ENCODE data around the gene ZBTB21.
"Not testable (repeated sequence)": the region's sequence is repeated elsewhere in the genome, so short reads cannot be mapped to it uniquely, and the experiment has no call there.

ZBTB21 gene

DNA sequence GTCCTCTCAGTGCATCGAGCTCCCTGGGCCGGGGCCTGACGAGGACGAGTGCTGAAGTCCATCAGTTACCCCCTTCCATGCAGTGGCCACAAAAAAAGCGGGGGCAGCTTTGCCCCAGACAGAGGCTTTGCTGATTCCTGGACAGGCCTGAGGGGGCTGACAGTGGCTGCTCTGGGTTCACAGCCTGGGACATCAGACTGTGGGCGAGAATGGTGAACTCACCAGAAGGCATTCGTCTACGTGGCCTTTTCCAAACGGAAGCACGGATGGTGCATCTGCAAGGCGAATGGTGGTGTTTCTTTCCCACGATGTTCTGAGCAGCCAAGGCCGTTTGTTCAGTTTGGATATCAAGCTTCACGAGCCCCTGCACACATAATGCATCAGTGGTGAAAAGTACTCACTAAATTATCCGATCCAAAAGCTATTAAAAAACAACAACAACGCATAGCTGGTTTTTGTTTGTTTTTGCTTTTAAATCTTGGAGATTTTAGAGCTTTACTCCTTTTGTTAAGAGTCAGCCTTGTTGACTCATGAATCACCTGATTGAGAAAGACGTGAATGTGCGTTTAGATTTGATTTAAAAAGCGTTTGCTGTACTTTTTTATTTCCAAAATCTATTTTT, 6.3 kb upstream of the ZBTB21 start:
- no peak for DNase-seq

GRCh38 chr21:42013931-42014330, 3.8 kb upstream of the ZBTB21 start:
- no peak for DNase-seq

- no peak for DNase-seq
Observed at GRCh38 chr21:42013376-42013775, 3.2 kb upstream of the ZBTB21 start.

- no peak for DNase-seq
Observed at GRCh38 chr21:42012763-42013329, 2.7 kb upstream of the ZBTB21 start.

- no peak for DNase-seq
Observed at GRCh38 chr21:42012344-42012743, 2.2 kb upstream of the ZBTB21 start.

- peak; percentile 29 for DNase-seq
Observed at GRCh38 chr21:42010507-42011495, 641 bp upstream of the ZBTB21 start.

- DNase-seq: peak; percentile 41
Observed at GRCh38 chr21:42009018-42009830, 936 bp downstream of the ZBTB21 start.

DNA sequence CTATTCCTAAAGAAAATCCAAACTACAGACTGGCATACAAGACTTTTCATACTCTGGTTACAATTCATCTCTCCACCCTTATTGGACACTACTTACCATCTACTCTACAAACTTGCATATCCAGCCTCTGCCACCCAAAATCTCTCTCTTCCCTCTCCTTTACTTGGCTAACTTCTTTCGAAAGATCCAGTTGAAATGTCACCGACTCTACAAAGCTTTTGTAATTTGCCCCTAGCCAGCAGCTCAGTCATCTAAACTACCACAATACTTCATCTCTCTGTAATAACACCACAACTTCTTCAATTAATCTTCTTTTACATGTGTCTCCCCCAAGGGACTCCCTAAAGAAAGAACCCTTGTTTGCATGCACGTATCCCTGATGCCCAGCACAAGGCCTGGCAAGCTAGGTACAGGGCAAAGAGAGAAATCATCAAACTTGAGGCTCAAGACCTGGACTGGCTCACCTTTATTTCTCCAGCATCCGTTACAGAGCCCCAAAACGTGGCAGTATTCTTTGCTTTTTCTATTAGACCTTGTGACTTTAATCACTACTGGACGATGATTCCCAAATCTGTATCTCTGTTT, 2.7 kb downstream of the ZBTB21 start:
- DNase-seq: no peak

DNA sequence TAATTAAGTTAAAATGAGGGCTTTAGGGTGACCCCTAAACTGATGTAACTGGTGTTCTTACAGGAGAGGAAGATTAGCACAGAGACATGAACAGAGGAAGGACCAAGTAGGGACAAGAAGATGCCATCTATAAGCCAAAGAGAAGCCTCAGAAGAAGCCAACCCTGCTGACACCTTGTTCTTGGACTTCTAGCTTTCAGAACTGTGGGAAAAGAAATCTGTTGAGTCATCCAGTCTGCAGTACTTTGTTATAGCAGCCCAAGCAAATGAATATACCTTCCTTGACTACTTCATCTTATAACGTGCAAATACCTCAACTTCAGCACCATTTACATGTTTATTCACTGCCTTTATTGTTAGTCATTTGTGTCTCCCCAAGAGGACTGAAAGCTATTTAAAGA, 3.4 kb downstream of the ZBTB21 start:
- no peak for DNase-seq

DNA sequence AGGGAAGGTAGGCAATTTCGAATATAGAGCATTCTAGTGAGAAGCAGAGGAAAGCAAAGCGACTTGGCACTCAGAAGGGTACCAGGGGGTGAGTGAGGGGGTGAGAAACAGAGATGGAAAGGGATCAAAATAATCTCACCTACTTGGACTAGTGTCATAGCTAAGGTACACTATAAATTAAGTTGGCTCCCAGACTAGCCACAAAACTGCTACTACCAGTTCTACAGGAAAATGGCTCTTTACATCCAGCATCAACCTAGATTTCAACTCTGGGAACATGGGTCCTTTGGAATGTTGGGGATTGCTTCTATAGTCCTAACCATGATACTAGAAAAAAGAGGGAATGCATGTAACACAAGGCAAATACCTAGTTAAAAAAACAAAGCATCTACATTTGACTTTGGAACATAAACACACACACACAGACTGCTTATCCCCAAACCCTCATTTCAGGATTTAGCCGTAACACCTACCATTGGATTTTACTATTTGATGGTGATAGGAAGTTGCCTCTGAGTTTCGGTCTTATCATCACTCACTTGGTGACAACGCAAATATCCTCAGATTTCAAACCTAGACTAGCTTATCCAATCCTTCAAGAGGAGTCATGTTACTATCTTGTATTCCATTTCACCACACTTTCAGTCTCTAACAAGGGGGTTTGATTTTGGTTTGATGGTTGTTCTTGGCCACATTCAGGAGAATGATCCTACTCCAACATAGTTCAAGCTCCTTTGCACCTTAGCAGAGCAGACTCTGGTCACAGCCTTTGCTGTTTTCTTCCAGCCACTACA, 5.6 kb downstream of the ZBTB21 start:
- no peak for DNase-seq

- DNase-seq: no peak
Observed at GRCh38 chr21:42003051-42003461, 7.1 kb downstream of the ZBTB21 start.

DNA sequence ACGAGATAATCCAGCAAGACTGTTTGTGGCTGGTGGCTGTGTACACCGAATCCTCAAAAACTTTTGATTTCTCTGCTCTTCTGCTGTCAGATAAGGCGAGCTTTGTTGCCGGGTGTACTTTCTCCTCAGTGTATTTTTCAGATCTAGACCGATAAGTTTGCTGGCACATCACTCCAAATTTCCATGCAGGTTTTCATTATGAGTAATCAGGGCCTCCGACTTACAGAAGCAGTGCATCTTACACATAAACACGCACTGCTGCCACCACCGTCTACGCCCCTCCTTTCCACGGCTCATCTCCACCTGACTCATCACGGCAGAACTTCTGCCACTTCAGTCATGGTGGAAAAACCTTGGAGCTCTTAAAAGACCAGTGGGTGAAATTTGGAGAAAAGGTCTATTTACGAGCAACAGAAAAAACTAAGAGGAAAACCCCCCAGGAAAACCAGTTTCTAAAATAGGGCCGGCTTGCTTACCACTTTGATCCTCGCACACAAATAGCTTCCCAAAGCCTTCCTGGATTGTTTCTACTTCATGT, 7.7 kb downstream of the ZBTB21 start:
- DNase-seq: no peak

DNA sequence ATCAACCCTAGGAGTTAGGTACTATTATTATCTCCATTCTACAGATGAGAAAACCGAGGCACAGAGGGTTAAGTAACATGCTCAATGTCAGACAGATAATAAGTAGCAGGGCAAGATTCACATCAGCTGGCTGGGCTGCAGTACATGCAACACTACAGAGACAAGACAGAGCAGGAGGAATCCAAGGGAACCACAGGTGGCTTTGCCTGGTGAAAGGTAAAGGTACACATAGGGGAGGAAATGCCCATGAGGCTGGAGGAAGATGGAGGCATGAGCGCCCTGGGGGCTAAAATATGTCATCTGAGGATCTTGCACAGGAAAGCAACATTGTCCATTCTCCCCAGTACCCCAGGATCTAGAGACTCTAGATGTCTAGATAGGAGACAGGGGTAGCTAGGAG, 8.4 kb downstream of the ZBTB21 start:
- DNase-seq: no peak

DNA sequence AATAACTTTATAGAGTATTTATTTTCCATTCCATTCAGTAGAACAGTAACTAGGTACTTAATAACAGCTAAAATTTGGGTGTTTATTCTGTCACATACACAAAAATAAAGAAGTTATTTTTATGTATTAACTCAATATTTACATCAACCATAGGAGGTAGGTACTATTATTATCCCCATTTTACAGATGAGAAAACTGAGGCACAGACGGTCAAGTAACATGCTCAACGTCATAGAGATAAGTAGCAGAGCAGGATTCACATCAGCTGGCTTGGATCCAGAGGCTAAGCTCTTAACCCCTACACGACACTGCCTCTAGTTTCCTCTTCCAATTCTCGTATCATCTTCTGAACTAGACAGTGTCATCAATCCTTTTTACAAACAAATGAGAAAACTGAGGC, 9.3 kb downstream of the ZBTB21 start:
- no peak for DNase-seq

DNA sequence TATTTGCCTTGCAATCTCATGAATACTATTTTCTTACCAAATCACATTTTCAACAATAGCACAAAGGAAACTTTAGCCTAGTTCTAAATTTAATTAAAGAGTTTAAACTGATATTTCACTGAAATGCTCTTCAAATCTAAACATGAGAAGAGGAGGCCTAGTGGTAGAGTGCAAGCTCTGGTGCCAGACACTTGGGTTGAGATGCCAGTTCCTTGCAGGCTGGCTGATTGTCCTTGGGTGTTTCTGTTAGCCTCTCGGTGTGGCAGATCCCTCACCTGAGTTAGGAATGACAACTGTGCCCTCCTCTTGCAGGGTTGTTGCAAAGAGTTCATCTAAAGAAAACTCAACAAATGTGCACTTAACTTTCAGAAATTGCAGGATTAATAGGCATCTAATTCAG, 12.5 kb downstream of the ZBTB21 start:
- no peak for DNase-seq

DNA sequence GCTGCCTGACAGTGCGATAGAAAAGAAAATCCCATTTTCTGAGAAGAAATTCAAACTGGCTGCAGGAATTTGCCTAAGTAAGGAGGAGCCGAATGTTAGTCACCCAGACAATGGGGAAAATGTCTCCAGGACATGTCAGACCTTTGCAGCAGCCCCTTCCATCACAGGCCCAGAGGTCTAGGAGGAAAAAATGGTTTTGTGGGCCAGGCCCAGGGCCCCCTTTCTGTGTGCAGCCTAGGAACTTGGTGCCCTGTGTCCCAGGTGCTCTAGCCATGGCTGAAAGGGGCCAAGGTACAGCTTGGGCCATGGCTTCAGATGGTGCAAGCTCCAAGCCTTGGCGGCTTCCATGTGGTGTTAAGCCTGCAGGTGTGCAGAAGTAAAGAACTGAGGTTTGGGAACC, 14.6 kb downstream of the ZBTB21 start:
- no peak for DNase-seq

DNA sequence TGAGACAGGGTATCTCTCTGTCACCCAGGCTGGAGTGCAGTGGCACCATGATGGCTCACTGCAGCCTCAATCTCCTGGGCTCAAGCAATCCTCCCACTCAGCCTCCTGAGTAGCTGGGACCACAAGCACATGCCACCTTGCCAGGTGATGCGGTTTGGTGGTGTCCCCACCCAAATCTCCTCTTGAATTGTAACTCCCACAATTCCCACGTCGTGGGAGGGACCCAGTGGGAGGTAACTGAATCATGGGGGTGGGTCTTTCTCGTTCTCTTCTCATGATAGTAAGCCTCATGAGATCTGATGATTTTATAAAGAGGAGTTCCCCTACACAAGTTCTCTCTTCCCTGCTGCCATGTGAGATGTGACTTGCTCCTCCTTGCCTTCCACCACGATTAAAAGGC, 15.5 kb downstream of the ZBTB21 start:
- DNase-seq: not testable (repeated sequence)

DNA sequence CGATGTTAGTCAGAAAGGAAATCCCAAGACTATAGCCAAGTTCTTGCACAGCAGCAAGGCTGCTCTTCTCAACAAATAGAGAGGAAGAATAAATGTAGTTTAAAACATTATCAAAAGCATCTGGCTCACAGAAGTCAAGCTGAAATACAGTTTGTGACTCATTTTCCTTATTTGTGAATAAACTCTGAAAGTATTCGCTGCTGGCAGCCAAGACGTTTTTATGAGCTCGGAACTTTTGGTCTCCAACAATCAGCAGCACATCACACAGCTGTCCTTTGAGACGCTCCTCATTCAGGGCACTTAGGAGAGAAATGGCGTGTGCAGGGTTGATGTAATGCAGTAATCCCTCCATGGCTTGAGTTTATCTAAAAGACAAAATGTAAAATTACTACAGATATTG, 16.4 kb downstream of the ZBTB21 start:
- no peak for DNase-seq

DNA sequence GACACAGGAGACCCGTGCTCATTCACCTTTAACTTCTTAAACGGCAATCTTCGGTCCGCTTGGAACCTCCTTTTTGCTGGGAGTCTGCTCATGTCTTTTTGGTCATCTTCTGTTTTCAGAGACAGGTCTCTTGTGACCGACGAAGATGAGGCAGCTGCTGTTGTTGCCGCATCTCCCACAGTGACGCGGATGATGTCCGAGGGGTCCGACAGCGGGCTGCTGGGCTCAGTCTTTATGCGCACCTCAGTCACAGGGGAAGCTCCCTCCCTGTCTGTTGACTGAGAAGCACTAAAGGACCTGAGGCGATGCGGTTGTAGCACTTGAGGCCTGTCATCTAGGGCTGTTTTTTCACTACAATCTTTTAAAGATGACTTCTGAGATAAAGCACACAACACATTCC, 17.6 kb downstream of the ZBTB21 start:
- DNase-seq: no peak

GRCh38 chr21:41991659-41992058, 18.5 kb downstream of the ZBTB21 start:
- no peak for DNase-seq

- DNase-seq: no peak
Observed at GRCh38 chr21:41989698-41990097, 20.5 kb downstream of the ZBTB21 start.

DNA sequence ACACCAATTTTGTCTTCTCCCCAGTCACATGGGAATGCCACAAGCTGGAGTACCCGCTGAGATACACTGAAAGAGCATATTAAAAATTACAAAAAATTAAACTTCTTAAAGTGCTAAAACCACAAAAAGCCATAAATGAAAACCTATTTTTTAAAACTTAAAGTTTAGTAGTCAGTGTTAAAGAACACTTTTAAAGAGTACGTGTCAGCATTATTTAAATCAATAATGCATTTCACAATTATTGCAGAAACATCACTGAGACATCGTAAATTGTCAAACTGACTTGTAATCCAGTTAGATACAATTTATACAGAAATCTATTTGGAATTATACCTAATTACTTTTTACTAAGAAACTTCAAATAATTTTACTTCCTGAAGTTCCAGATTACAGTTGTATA, 22.9 kb downstream of the ZBTB21 start:
- DNase-seq: no peak

Measured in GF-D8 (cell line).